Fibroblast of skin of back (primary cell): ENCODE data around the gene ABCB7.
A peak's percentile ranks its signal among the peaks of the same experiment; 100 is the strongest.
"Not testable (repeated sequence)": the region's sequence is repeated elsewhere in the genome, so short reads cannot be mapped to it uniquely, and the experiment has no call there.

ENCODE experiments used
- DNase-seq: peaks from one replicate; pipeline ENCODE4 v3.0.0-alpha.2; 2013

Gene ABCB7

DNA sequence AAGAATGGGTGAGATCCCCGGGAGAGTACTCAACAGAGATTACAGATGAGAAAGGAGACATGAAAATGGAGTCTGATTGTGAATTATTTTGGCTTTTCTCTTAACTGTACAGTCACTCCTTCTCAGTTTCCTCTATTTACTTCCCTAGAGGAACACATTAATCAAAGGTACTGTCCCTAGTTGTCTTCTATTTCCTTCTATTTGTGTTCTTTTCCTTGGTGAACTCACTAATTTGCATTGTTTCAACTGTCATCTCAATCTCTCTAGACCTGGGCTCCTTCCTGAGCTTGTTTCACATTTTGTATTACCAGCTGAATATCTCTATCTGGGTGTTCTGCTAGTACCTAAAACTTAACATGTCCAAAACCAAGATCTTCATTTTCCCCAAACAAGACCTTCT is 59.8 kb downstream of the ABCB7 start:
- DNase-seq = no peak

DNA sequence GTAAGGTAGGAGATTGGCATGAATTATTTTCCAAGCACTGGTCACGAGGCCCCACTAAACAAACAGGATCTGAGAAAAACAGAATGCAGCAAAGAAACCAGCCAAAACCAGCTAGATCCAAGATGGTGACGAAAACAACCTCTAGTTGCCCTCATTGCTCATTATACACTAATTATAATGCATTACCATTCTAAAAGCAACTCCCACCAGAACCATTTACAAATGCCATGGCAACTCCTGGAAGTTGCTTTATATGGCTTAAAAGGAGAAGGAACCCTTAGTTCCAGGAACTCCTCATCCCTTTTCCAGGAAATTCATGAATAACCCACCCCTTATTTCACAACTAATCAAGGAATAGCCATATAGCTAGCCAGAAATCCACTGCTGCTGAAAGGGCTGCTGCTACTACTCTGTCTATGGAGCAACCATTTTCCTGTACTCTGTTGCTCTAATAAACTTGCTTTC is 69.3 kb downstream of the ABCB7 start:
- DNase-seq = no peak

DNA sequence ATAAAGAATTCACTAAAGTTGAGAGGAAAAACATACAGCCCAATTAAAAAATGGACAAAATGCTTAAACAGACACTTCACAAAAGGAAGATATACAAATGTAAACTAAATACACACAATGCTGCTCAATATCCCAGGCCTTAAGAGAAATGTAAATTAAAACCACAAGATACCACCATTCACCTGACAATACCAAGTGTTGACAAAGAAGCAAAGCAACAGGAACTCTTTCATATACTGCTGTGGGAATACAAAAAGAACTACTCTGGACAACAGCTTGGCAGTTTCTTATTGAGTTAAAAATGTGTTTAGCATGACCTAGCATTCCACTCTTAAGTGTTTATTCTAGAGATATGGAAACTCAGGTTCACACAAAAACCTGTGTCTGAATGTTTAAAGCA is 71.3 kb downstream of the ABCB7 start:
- DNase-seq = no peak

DNA sequence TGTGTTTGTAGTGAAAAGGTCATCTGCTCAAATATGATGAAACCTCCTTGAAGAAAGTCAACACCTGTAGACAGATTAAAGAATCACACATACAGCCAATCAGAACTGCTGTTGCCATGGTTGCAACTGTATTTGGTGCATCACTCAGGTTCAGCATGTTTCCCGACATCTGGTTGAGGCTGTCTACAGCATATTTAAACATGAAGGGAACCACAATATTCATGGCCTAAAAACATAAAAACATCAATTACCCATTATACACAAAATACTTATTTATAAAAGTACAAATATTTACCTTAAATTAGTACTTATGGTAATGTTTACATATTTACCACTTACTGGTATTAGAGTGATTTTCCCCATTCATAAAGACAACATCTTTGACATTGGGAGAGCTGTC is 79.7 kb downstream of the ABCB7 start:
- DNase-seq = no peak

DNA sequence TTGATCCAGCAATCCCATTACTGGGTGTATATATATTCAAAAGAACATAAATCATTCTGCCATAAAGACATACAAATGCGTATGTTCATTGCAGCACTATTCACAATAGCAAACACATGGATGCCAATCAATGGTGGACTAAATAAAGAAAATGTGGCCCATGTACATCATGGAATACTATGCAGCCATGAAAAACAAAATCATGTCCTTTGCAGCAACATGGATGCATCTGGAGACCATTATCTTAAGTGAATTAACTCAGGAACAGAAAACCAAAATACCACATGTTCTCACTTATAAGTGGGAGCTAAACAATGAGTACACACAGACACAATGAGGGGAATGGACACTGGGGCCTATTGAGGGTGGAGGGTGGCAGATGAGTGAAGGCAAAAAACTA is 81.6 kb downstream of the ABCB7 start:
- DNase-seq = no peak

DNA sequence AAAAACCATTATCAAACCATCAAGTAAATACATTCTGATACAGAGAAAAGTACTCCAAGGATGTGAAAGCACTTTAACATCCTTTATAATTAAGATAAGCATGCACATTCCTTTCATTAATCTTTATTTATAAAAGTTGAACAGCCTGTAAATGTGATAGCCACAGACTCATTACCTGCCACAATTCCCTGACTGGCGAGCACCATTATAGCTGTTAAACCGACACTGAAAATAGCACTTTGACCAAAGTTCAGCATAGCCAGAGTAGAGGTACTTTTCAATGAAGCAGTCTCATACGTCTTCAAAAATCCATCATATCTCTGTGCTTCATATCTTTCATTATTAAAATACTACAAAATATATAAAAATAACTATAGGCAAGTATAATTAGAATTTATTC is 84.7 kb downstream of the ABCB7 start:
- no peak for DNase-seq

DNA sequence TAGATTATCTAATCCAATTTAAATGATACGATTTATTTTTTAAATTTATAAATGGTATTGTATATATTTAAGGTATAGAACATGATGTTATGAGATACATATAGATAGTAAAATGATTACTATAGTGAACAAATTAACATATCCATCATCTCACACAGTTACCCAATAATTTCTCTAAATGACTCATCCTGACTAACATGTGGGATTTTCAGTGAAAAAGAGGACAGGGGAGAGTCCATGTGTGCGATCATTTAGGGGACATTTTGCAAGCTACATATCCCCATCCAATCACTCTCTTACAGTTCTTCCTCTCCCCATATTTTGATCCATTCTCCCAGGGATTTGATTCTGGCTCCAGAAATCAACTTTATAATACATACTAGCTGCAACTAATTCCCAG is 88.2 kb downstream of the ABCB7 start:
- no peak for DNase-seq

DNA sequence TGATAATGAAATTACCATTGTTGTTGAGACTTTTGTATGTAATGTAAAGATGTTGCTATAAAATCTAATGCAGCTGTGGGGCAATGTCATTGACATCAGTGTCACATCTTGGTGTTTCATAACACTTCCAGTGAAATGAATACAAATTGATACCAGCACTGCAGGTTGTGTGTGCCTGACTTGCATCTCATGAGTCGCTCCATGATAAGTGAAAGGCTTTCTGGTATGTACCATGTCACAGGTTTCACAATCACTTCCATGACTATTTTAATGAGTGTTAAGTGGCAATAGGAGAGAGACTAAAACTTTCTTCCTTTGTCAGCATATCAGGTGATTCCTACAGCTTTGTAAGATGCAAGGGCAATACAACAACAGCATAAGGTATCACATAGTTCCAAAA is 94.4 kb downstream of the ABCB7 start:
- no peak for DNase-seq

DNA sequence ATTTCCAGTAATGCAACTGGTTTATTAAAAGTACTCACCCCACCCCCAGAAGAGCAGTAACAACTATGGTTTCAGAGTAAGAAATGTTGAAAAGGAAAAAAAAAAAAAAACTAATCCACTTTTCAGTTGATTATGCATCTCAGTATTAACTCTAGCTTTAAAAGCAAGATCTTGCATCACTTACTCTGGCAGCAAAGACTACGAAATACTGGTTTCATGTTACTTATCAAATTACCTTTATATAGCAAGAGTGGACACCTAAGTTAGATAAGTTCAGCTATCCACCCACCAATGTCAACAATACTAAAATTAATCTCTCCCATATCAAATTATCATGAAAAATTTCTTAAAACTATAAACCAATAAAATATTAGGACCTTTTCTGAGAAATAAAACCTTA is 105.0 kb downstream of the ABCB7 start:
- DNase-seq = no peak

DNA sequence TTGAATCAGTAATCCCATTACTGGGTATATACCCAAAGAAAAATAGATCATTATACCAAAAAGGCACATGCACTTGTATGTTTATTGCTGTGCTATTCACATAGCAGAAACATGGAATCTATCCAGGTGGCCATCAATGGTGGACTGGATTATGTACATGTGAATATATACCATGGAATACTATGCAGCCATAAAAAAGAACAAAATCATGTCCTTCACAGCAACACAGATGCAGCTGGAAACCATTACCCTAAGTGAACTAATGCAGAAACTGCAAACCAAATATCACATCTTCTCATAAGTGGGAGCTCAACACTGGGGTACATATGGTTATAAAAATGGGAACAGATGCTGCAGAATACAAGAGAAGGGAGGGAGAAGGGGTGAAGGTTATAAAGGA is 110.7 kb downstream of the ABCB7 start:
- DNase-seq = no peak

DNA sequence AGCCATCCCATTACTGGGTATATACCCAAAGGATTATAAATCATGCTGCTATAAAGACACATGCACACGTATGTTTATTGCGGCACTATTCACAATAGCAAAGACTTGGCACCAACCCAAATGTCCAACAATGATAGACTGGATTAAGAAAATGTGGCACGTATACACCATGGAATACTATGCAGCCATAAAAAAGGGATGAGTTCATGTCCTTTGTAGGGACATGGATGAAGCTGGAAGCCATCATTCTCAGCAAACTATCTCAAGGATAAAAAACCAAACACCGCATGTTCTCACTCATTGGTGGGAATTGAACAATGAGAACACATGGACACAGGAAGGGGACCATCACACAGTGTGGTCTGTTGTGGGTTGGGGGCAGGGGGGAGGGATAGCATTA is 111.9 kb downstream of the ABCB7 start:
- DNase-seq = not testable (repeated sequence)

DNA sequence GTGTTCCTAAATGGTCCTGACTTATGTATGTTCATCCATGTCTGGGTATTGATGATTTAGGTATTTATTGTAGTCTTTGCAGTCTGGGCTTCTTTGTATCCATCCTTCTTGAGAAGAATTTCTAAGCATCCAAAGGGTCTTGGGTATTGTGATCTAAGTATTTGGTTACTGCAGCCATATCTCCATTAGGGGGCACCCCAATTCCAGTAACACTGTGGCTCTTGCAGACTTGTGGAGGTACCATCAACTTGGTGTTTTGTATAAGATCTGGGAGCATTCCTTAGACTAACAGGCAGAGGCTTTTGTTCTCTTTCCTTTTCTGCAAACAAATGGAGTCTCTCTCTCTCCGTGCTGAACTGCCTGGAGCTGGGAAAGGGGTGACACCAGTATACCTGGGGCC is 117.2 kb downstream of the ABCB7 start:
- DNase-seq = peak; percentile 0
